T-cell (primary cell): ENCODE measurements around the gene LBX1. TPM values are rescaled to one million over a fixed set of nuclear protein-coding genes. Genes with fewer than 3 reads are reported as not detected.

Source experiments
- ATAC-seq, 4 experiments: fragments of 200-7000 bp in 3 of 4; fragments of 150-1000 bp in 1 of 4; cut with Tn5 transposase; replicated peaks in 1 of 4; 1 replicate in 3 of 4; 2 replicates in 1 of 4; pipeline ENCODE4 v1.10.0; 2021; ENCODE audit warnings: moderate library complexity in 3 of 4, mild to moderate bottlenecking in 2 of 4, moderate number of reproducible peaks in 1 of 4
- CTCF ChIA-PET, 2 donors: fragments of 300-600 bp; sonication (Branson Sonifier 250); formaldehyde crosslinking; loops; one replicate each; lab custom pipeline; 2022; ENCODE audit warnings: antibody characterized with exemption in 2 of 2; lab: Charles Lee
- POLR2A ChIA-PET, 2 donors: fragments of 300-600 bp; sonication (Branson Sonifier 250); formaldehyde crosslinking; loops; one replicate each; lab custom pipeline; 2022; ENCODE audit warnings: antibody characterized with exemption in 2 of 2; lab: Charles Lee
- DNase-seq, 35 experiments: peaks; one replicate each; pipeline versions ENCODE4 v3.0.0 to v3.0.0-alpha.2; 2013 to 2023
- H3K27ac ChIP-seq: one replicate; pipeline ENCODE4 v1.5.1; 2013; ENCODE audit warnings: low read length
- H3K27me3 ChIP-seq, 2 experiments: replicated peaks in 1 of 2; 1 replicate in 1 of 2; 2 replicates in 1 of 2; pipeline versions ENCODE4 v1.6.1 to v1.7.0; 2013; ENCODE audit warnings: low read length in 1 of 2, mixed read lengths in 1 of 2; ENCODE audit not compliant: control insufficient read depth in 2 of 2, insufficient read depth in 2 of 2; ENCODE audit errors: extremely low read depth in 1 of 2
- H3K36me3 ChIP-seq, 2 donors: 1 replicate in 1 of 2; 2 replicates in 1 of 2; pipeline versions ENCODE4 v1.6.1 to v1.7.0; 2013; ENCODE audit warnings: low read length in 1 of 2; ENCODE audit not compliant: control insufficient read depth in 2 of 2, insufficient read depth in 1 of 2; ENCODE audit errors: extremely low read depth in 1 of 2
- H3K4me1 ChIP-seq, 2 experiments: 1 replicate in 1 of 2; 2 replicates in 1 of 2; pipeline versions ENCODE4 v1.6.1 to v1.7.0; 2013; ENCODE audit warnings: low read length in 2 of 2, mixed read lengths in 1 of 2; ENCODE audit not compliant: insufficient read depth in 2 of 2, control insufficient read depth in 1 of 2; ENCODE audit errors: extremely low read depth in 1 of 2
- H3K4me3 ChIP-seq, 2 donors: 1 replicate in 1 of 2; 2 replicates in 1 of 2; pipeline versions ENCODE4 v1.5.1 to v1.7.0; 2013; ENCODE audit warnings: mild to moderate bottlenecking in 2 of 2, low read length in 1 of 2, moderate library complexity in 1 of 2; ENCODE audit not compliant: control insufficient read depth in 1 of 2; ENCODE audit errors: extremely low read depth in 1 of 2
- H3K9me3 ChIP-seq: 2 replicates; pipeline ENCODE4 v1.7.0; 2013
- H3K27ac Mint-ChIP-seq, 2 donors: one replicate each; pipeline ENCODE4 v1.8.0; 2020 to 2021; ENCODE audit warnings: mild to moderate bottlenecking in 2 of 2, mixed read lengths in 2 of 2
- H3K27me3 Mint-ChIP-seq, 2 donors: one replicate each; pipeline ENCODE4 v1.8.0; 2021 to 2022; ENCODE audit warnings: mixed read lengths in 2 of 2
- H3K36me3 Mint-ChIP-seq: one replicate; pipeline ENCODE4 v1.8.0; 2021; ENCODE audit warnings: mixed read lengths
- H3K4me1 Mint-ChIP-seq, 3 donors: one replicate each; pipeline ENCODE4 v1.8.0; 2020 to 2022; ENCODE audit warnings: mixed read lengths in 3 of 3, mild to moderate bottlenecking in 1 of 3
- H3K4me3 Mint-ChIP-seq, 3 donors: one replicate each; pipeline ENCODE4 v1.8.0; 2020 to 2022; ENCODE audit warnings: mild to moderate bottlenecking in 3 of 3, mixed read lengths in 3 of 3, moderate library complexity in 3 of 3
- H3K9me3 Mint-ChIP-seq, 3 donors: one replicate each; pipeline ENCODE4 v1.8.0; 2020 to 2022; ENCODE audit warnings: mixed read lengths in 3 of 3
- WGBS: methylation state at CpG from one replicate; pipeline ENCODE4 v1.1.5; 2013; ENCODE audit warnings: missing lambda C conversion rate; ENCODE audit not compliant: insufficient coverage; 5-methylcytosine and 5-hydroxymethylcytosine counted together
- total RNA-seq, 35 experiments: library from RNA in 6 of 35; stranded (reverse) in 6 of 35; fragments of 120-200 nt in 1 of 35; gene quantifications; one replicate each; pipeline versions ENCODE4 v1.2.1 to v1.2.4 and lab custom pipeline; 2013 to 2026

LBX1 gene
- total RNA-seq, 5 donors from 2014 or later (not counting 1 experiment from before 2014, with no cell fraction given): not detected

GRCh38 chr10:101182936-101183335, 46.3 kb downstream of the LBX1 start:
- H3K36me3 Mint-ChIP-seq: no peaks in the 10 kb centered on the region
- Histone ChIP-seq H3K4me3 (no peak overlapping the region), H3K9me3 (no peaks in the 10 kb centered on the region), H3K27me3 (peaks cover 3 to 27% of the 10 kb centered on the region in 2 experiments), H3K27ac (no peak overlapping the region), H3K36me3 (no peaks in the 10 kb centered on the region), H3K4me1 (no peaks in the 10 kb centered on the region)
- H3K4me1 Mint-ChIP-seq: no peaks in the 10 kb centered on the region
- POLR2A ChIA-PET: interaction anchor here in 1 of 2 donors (0.6 kb wide), 1 partner anchor 188 kb away, joined by 3 read pairs; no protein-coding TSS in a partner anchor
- no peak overlapping the region for H3K27ac Mint-ChIP-seq
- whole genome bisulfite sequencing: no CpG with 5 or more reads among the region's 2 CpGs
- DNase-seq: no peak
- H3K4me3 Mint-ChIP-seq: no peak overlapping the region
- peaks cover 20 to 40% of the 10 kb centered on the region in 2 donors for H3K27me3 Mint-ChIP-seq
- no peak for ATAC-seq
- CTCF ChIA-PET: no interaction called here
- no peaks in the 10 kb centered on the region for H3K9me3 Mint-ChIP-seq

Other genes with a start within 250 kb of the LBX1 start
- gene MRPL43, start 242.0 kb downstream of the LBX1 start, total RNA-seq: 10 to 100 TPM; 36.2 to 67.6 (median 60.4) TPM
- 10 to 100 TPM in 3 of 5 donors, 1 to 10 TPM in 2; 5.3 to 20.2 (median 16.9) TPM for gene TWNK, start 241.9 kb downstream of the LBX1 start, total RNA-seq
- 10 to 100 TPM; 16.4 to 39.5 (median 35.4) TPM for gene LZTS2, start 229.7 kb downstream of the LBX1 start, total RNA-seq
- 1 to 10 TPM; 1.7 to 2.7 (median 2.3) TPM for gene PDZD7, start 198.3 kb downstream of the LBX1 start, total RNA-seq
- 100 to 1,000 TPM in 2 of 5 donors, 10 to 100 TPM in 3; 45.2 to 113 (median 91.0) TPM for gene SFXN3, start 198.2 kb downstream of the LBX1 start, total RNA-seq
- under 1 TPM in 2 of 5 donors, not detected in 3; 0.19 to 0.29 TPM for gene KAZALD1, start 167.5 kb downstream of the LBX1 start, total RNA-seq
- not detected for gene TLX1, start 98.2 kb downstream of the LBX1 start, total RNA-seq
- gene BTRC, start 124.7 kb upstream of the LBX1 start, total RNA-seq: 10 to 100 TPM; 15.7 to 23.2 (median 17.3) TPM